PFSK-1 (cell line): Measurements from ENCODE around the gene SHISA3.

Source experiments
- POLR2AphosphoS5 ChIP-seq: IDR thresholded peaks from 2 replicates; pipeline ENCODE4 v1.6.1; 2012; ENCODE audit warnings: low read depth, mild to moderate bottlenecking, control low read depth, low read length, moderate library complexity
- TAF1 ChIP-seq: IDR thresholded peaks from 2 replicates; pipeline ENCODE4 v1.6.1; 2012; ENCODE audit warnings: low read length, control low read depth, borderline replicate concordance; ENCODE audit not compliant: insufficient read depth
- TF ChIP-seq, protein P1 (sequence below), 2 experiments: IDR thresholded peaks; 2 replicates each; pipeline versions ENCODE4 v1.6.1 to v1.8.0; 2011 to 2012; ENCODE audit warnings: low read depth in 2 of 2, low read length in 2 of 2, control low read depth in 1 of 2, inconsistent platforms in 1 of 2, mild to moderate bottlenecking in 1 of 2, moderate library complexity in 1 of 2; ENCODE audit not compliant: insufficient read depth in 1 of 2

DNA sequence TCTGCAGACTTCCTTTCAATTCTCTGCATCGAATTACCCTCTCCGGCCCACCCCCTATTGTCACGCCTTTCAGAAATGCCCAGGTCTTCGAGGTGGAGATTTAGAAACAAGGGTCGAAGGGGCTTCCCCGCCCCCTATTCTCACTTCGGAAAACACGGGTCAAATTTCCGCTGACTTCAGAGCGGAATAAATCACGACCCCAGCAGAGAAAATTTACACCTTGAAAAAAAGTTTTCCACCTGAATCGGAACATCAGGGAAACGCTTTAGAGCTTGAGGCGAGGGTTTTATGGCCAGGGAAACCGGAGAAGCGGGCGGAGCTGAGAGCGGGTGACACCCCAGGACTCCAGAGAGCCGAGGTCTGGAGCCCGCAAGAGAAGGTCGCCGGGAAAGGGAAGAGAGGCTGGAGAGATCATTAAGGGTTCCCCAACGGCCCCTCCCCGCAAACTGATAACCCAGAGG lies 1.6 kb downstream of the SHISA3 start:
- TF ChIP-seq POLR2AphosphoS5 = peak; percentile 44; the same call in 1 of the 2 replicates
- TF ChIP-seq, protein P1, sequence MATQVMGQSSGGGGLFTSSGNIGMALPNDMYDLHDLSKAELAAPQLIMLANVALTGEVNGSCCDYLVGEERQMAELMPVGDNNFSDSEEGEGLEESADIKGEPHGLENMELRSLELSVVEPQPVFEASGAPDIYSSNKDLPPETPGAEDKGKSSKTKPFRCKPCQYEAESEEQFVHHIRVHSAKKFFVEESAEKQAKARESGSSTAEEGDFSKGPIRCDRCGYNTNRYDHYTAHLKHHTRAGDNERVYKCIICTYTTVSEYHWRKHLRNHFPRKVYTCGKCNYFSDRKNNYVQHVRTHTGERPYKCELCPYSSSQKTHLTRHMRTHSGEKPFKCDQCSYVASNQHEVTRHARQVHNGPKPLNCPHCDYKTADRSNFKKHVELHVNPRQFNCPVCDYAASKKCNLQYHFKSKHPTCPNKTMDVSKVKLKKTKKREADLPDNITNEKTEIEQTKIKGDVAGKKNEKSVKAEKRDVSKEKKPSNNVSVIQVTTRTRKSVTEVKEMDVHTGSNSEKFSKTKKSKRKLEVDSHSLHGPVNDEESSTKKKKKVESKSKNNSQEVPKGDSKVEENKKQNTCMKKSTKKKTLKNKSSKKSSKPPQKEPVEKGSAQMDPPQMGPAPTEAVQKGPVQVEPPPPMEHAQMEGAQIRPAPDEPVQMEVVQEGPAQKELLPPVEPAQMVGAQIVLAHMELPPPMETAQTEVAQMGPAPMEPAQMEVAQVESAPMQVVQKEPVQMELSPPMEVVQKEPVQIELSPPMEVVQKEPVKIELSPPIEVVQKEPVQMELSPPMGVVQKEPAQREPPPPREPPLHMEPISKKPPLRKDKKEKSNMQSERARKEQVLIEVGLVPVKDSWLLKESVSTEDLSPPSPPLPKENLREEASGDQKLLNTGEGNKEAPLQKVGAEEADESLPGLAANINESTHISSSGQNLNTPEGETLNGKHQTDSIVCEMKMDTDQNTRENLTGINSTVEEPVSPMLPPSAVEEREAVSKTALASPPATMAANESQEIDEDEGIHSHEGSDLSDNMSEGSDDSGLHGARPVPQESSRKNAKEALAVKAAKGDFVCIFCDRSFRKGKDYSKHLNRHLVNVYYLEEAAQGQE (IDR thresholded peaks at IDR 0.05; ENCODE audit: insufficient read depth in 1 of 2, low read depth in 2 of 2, low read length in 2 of 2) = no peak
- peak; percentile 11; the same call in 1 of the 2 replicates for TF ChIP-seq TAF1
